Measurements from ENCODE around the gene NHLH1. TPM values are rescaled to one million over a fixed set of nuclear protein-coding genes. Genes with fewer than 3 reads are reported as not detected.

The NHLH1 gene
- total RNA-seq (2014; rRNA removed; shearing (Covaris generic); ENCODE audit: low replicate concordance): 0.48 TPM in 1 of 2 replicates, not detected in the other

GRCh38 chr1:160366731-160367515 is at the start of gene NHLH1:
TSS of gene NHLH1 (plus strand) at chr1:160367071. CDS start at chr1:160370732, 3,661 bp downstream.
- no peaks in the 10 kb centered on the region for H3K79me2 ChIP-seq (ENCODE audit: low read length)
- H3K27ac ChIP-seq (ENCODE audit: low read length): no peak within 1 kb of the TSS
- no peaks in the 10 kb centered on the region for H3K9me2 ChIP-seq (replicated peaks; ENCODE audit: insufficient read depth, low read length)
- H3K4me1 ChIP-seq (ENCODE audit: low read length): peaks cover 18% of the 10 kb centered on the region
- peak; percentile 84 for DNase-seq
- no peak within 1 kb of the TSS for H2AFZ ChIP-seq (ENCODE audit: low read length)
- no peaks in the 10 kb centered on the region for H3K27me3 ChIP-seq (ENCODE audit: low read length)
- no peaks in the 10 kb centered on the region for H3K9me3 ChIP-seq (ENCODE audit: low read length)
- no peaks in the 10 kb centered on the region for H4K20me1 ChIP-seq (ENCODE audit: insufficient read depth, low read depth, low read length)
- H3K36me3 ChIP-seq (ENCODE audit: insufficient read depth, low read length): no peaks in the 10 kb centered on the region
- H3K4me2 ChIP-seq (ENCODE audit: low read depth, low read length, poor library complexity, severe bottlenecking): no peak within 1 kb of the TSS
- no peak within 1 kb of the TSS for H3K9ac ChIP-seq (ENCODE audit: low read length)
- H3K4me3 ChIP-seq (ENCODE audit: low read length): no peak within 1 kb of the TSS

DNA sequence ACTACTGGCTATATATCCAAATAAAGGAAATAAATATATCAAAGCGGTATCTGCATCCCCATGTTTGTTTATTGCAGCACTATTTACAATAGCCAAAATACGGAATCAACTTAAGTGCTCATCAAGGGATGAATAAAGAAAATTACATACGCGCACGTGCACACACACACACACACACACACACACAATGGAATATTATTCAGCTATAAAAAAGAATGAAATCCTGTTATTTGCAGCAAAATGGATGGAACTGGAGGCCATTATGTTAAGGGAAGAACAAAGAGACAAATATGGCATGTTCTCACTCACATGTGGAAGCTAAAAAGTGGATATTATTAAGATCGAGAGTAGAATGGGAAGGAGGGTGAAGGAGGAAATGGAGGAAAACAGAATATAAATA is 44.0 kb upstream of the NHLH1 start:
- no peaks in the 10 kb centered on the region for H3K27me3 ChIP-seq (ENCODE audit: low read length)
- H3K79me2 ChIP-seq (ENCODE audit: low read length): peaks cover 59% of the 10 kb centered on the region
- no peaks in the 10 kb centered on the region for H4K20me1 ChIP-seq (ENCODE audit: insufficient read depth, low read depth, low read length)
- H3K36me3 ChIP-seq (ENCODE audit: insufficient read depth, low read length): peaks cover 76% of the 10 kb centered on the region
- DNase-seq: no peak
- no peak overlapping the region for H3K27ac ChIP-seq (ENCODE audit: low read length)
- H3K9me2 ChIP-seq (replicated peaks; ENCODE audit: insufficient read depth, low read length): no peaks in the 10 kb centered on the region
- H3K4me1 ChIP-seq (ENCODE audit: low read length): no peaks in the 10 kb centered on the region
- no peak overlapping the region for H3K4me3 ChIP-seq (ENCODE audit: low read length)
- no peak overlapping the region for H3K4me2 ChIP-seq (ENCODE audit: low read depth, low read length, poor library complexity, severe bottlenecking)
- H3K9ac ChIP-seq (ENCODE audit: low read length): no peak overlapping the region
- H2AFZ ChIP-seq (ENCODE audit: low read length): no peak overlapping the region
- no peaks in the 10 kb centered on the region for H3K9me3 ChIP-seq (ENCODE audit: low read length)

GRCh38 chr1:160325252-160325651 is 41.6 kb upstream of the NHLH1 start:
- DNase-seq: no peak
- Histone ChIP-seq H3K4me2 (ENCODE audit: low read depth, low read length, poor library complexity, severe bottlenecking) (no peak overlapping the region), H4K20me1 (ENCODE audit: insufficient read depth, low read depth, low read length) (no peaks in the 10 kb centered on the region; the same call in 1 of the 2 replicates), H3K9me3 (ENCODE audit: low read length) (no peaks in the 10 kb centered on the region), H2AFZ (ENCODE audit: low read length) (no peak overlapping the region), H3K9ac (ENCODE audit: low read length) (no peak overlapping the region), H3K4me1 (ENCODE audit: low read length) (no peaks in the 10 kb centered on the region), H3K27ac (ENCODE audit: low read length) (no peak overlapping the region), H3K79me2 (ENCODE audit: low read length) (peaks cover 47% of the 10 kb centered on the region), H3K36me3 (ENCODE audit: insufficient read depth, low read length) (peaks cover 72% of the 10 kb centered on the region), H3K4me3 (ENCODE audit: low read length) (no peak overlapping the region), H3K9me2 (replicated peaks; ENCODE audit: insufficient read depth, low read length) (no peaks in the 10 kb centered on the region), H3K27me3 (ENCODE audit: low read length) (no peaks in the 10 kb centered on the region)

DNA sequence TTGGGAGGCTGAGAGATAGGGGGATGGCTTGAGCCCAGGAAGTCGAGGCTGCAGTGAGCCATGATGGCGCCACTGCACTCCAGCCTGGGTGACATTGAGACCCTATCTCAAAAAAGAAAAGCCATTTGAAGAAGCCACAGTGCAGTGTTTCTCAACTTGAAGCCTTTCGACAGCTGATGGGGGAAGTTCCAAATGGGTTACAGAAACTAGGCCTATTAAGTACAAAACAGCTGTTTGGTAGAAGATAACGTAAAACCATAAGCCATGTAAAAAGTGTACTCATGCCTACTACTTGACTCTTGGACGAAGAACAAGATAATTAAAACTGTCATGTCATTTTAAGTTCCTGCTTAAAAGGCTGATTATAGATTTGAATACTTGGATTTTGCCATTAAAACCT is 40.5 kb upstream of the NHLH1 start:
- Histone ChIP-seq H3K4me3 (ENCODE audit: low read length) (no peak overlapping the region), H4K20me1 (ENCODE audit: insufficient read depth, low read depth, low read length) (no peaks in the 10 kb centered on the region; the same call in 1 of the 2 replicates), H3K9me2 (replicated peaks; ENCODE audit: insufficient read depth, low read length) (no peaks in the 10 kb centered on the region), H3K4me1 (ENCODE audit: low read length) (no peaks in the 10 kb centered on the region), H3K4me2 (ENCODE audit: low read depth, low read length, poor library complexity, severe bottlenecking) (no peak overlapping the region), H3K79me2 (ENCODE audit: low read length) (peaks cover 40% of the 10 kb centered on the region), H3K27ac (ENCODE audit: low read length) (no peak overlapping the region), H3K9ac (ENCODE audit: low read length) (no peak overlapping the region), H3K36me3 (ENCODE audit: insufficient read depth, low read length) (peaks cover 74% of the 10 kb centered on the region), H3K27me3 (ENCODE audit: low read length) (no peaks in the 10 kb centered on the region), H3K9me3 (ENCODE audit: low read length) (no peaks in the 10 kb centered on the region), H2AFZ (ENCODE audit: low read length) (no peak overlapping the region)
- DNase-seq: no peak

- H3K27me3 ChIP-seq (ENCODE audit: low read length): no peaks in the 10 kb centered on the region
- no peak overlapping the region for H3K4me2 ChIP-seq (ENCODE audit: low read depth, low read length, poor library complexity, severe bottlenecking)
- H4K20me1 ChIP-seq (ENCODE audit: insufficient read depth, low read depth, low read length): no peaks in the 10 kb centered on the region; the same call in 1 of the 2 replicates
- H3K79me2 ChIP-seq (ENCODE audit: low read length): peaks cover 25% of the 10 kb centered on the region
- DNase-seq: no peak
- H3K4me3 ChIP-seq (ENCODE audit: low read length): no peak overlapping the region
- H3K4me1 ChIP-seq (ENCODE audit: low read length): no peaks in the 10 kb centered on the region
- no peak overlapping the region for H2AFZ ChIP-seq (ENCODE audit: low read length)
- H3K36me3 ChIP-seq (ENCODE audit: insufficient read depth, low read length): peaks cover 70% of the 10 kb centered on the region
- H3K9me2 ChIP-seq (replicated peaks; ENCODE audit: insufficient read depth, low read length): no peaks in the 10 kb centered on the region
- no peak overlapping the region for H3K27ac ChIP-seq (ENCODE audit: low read length)
- H3K9ac ChIP-seq (ENCODE audit: low read length): no peak overlapping the region
- no peaks in the 10 kb centered on the region for H3K9me3 ChIP-seq (ENCODE audit: low read length)
These were observed 38.7 kb upstream of the NHLH1 start for GRCh38 chr1:160328184-160328583.

DNA sequence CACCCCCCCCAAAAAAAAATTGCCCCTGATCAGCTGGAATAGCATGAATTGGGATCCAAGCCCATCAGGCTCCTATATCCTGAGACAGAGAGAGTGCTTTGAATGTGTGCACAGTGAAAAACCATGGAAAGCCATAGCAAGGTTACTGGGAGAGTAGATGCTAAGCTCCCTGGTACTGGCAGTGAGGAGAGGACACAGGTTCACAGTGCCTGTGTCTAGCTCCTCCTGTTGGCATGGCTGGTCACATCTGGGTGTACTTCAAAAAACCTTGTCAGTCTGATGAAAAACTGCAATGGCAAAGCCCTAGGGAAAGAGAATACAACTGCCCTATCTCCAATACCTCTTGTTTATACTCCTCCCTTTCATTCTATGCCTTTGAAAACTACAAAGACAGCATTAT is 36.8 kb upstream of the NHLH1 start:
- H3K9me3 ChIP-seq (ENCODE audit: low read length): no peaks in the 10 kb centered on the region
- no peak overlapping the region for H2AFZ ChIP-seq (ENCODE audit: low read length)
- H4K20me1 ChIP-seq (ENCODE audit: insufficient read depth, low read depth, low read length): no peaks in the 10 kb centered on the region; the same call in 1 of the 2 replicates

GRCh38 chr1:160332516-160332915 is 34.4 kb upstream of the NHLH1 start:
- H3K4me3 ChIP-seq (ENCODE audit: low read length): no peak overlapping the region

More for the DNA sequence above, 36.8 kb upstream of the NHLH1 start:
- H3K27me3 ChIP-seq (ENCODE audit: low read length): no peaks in the 10 kb centered on the region
- no peak overlapping the region for H3K4me3 ChIP-seq (ENCODE audit: low read length)
- H3K4me1 ChIP-seq (ENCODE audit: low read length): no peaks in the 10 kb centered on the region
- H3K9me2 ChIP-seq (replicated peaks; ENCODE audit: insufficient read depth, low read length): no peaks in the 10 kb centered on the region
- peaks cover 36% of the 10 kb centered on the region for H3K79me2 ChIP-seq (ENCODE audit: low read length)
- no peak overlapping the region for H3K4me2 ChIP-seq (ENCODE audit: low read depth, low read length, poor library complexity, severe bottlenecking)
- H3K27ac ChIP-seq (ENCODE audit: low read length): no peak overlapping the region
- H3K36me3 ChIP-seq (ENCODE audit: insufficient read depth, low read length): peaks cover 74% of the 10 kb centered on the region
- no peak overlapping the region for H3K9ac ChIP-seq (ENCODE audit: low read length)
- DNase-seq: no peak

DNA sequence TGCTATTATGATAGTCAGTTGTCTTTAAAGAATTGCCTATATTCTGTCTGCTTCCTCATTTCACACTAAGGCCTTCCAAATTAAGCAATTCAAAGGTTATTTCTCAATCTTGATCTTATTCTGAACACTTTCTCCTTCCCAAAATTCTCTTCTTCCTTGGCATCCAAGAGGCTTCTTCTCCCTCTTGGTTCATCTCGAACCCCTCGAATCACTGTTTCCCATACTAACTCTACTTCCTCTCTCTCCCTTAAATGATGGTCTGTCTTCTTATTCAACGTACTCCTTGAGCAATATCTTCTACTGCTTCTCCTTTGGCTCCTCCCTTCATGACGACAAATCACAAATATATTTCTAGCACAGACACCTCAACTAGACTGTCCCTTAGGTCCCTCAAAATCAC is 28.3 kb upstream of the NHLH1 start:
- Histone ChIP-seq H3K4me3 (ENCODE audit: low read length) (no peak overlapping the region), H3K27ac (ENCODE audit: low read length) (no peak overlapping the region), H3K9ac (ENCODE audit: low read length) (no peak overlapping the region), H4K20me1 (ENCODE audit: insufficient read depth, low read depth, low read length) (0 out of 2 replicates have a peak, but pooled peaks cover 6% of the 10 kb centered on the region), H3K79me2 (ENCODE audit: low read length) (peaks cover 84% of the 10 kb centered on the region), H3K9me2 (replicated peaks; ENCODE audit: insufficient read depth, low read length) (no peaks in the 10 kb centered on the region), H3K27me3 (ENCODE audit: low read length) (no peaks in the 10 kb centered on the region), H3K4me1 (ENCODE audit: low read length) (peaks cover 16% of the 10 kb centered on the region), H3K9me3 (ENCODE audit: low read length) (no peaks in the 10 kb centered on the region), H3K4me2 (ENCODE audit: low read depth, low read length, poor library complexity, severe bottlenecking) (no peak overlapping the region), H2AFZ (ENCODE audit: low read length) (no peak overlapping the region), H3K36me3 (ENCODE audit: insufficient read depth, low read length) (peaks cover 52% of the 10 kb centered on the region; the same call in 1 of the 2 replicates)
- no peak for DNase-seq

More at GRCh38 chr1:160332516-160332915, 34.4 kb upstream of the NHLH1 start:
- Histone ChIP-seq H2AFZ (ENCODE audit: low read length) (no peak overlapping the region), H4K20me1 (ENCODE audit: insufficient read depth, low read depth, low read length) (no peaks in the 10 kb centered on the region; the same call in 1 of the 2 replicates), H3K9ac (ENCODE audit: low read length) (no peak overlapping the region), H3K36me3 (ENCODE audit: insufficient read depth, low read length) (peaks cover 59% of the 10 kb centered on the region; the same call in 1 of the 2 replicates), H3K4me1 (ENCODE audit: low read length) (no peaks in the 10 kb centered on the region), H3K9me3 (ENCODE audit: low read length) (no peaks in the 10 kb centered on the region), H3K9me2 (replicated peaks; ENCODE audit: insufficient read depth, low read length) (no peaks in the 10 kb centered on the region), H3K27ac (ENCODE audit: low read length) (no peak overlapping the region), H3K4me2 (ENCODE audit: low read depth, low read length, poor library complexity, severe bottlenecking) (no peak overlapping the region), H3K27me3 (ENCODE audit: low read length) (no peaks in the 10 kb centered on the region), H3K79me2 (ENCODE audit: low read length) (peaks cover 38% of the 10 kb centered on the region)
- no peak for DNase-seq
